WTC11 (cell line): ENCODE measurements around the gene DPP10. TPM values are rescaled to one million over a fixed set of nuclear protein-coding genes. Genes with fewer than 3 reads are reported as not detected.

Experiments
- ATAC-seq: fragments of 200-7000 bp; cut with Tn5 transposase; 2 replicates; pipeline ENCODE4 v1.10.0; 2021; ENCODE audit warnings: mild to moderate bottlenecking, moderate library complexity
- CTCF ChIA-PET: fragments of 300-600 bp; sonication (Branson Sonifier 250); formaldehyde crosslinking; loops from one replicate; lab custom pipeline; 2021; ENCODE audit warnings: antibody characterized with exemption; lab: Charles Lee
- POLR2A ChIA-PET: fragments of 350-600 bp; sonication (Branson Sonifier 250); formaldehyde crosslinking; loops from one replicate; lab custom pipeline; 2021; ENCODE audit warnings: antibody characterized with exemption; lab: Charles Lee
- DNase-seq: peaks from one replicate; pipeline ENCODE4 v3.0.0; 2021; ENCODE audit warnings: low spot score
- H3K27ac Mint-ChIP-seq: 2 replicates; pipeline ENCODE4 v1.8.0; 2021; ENCODE audit warnings: mixed read lengths
- H3K27me3 Mint-ChIP-seq: 2 replicates; pipeline ENCODE4 v1.8.0; 2021; ENCODE audit warnings: low read depth, mild to moderate bottlenecking, moderate library complexity, mixed read lengths
- H3K36me3 Mint-ChIP-seq: 2 replicates; pipeline ENCODE4 v1.8.0; 2021; ENCODE audit warnings: mixed read lengths
- H3K4me1 Mint-ChIP-seq: 2 replicates; pipeline ENCODE4 v1.8.0; 2022; ENCODE audit warnings: mixed read lengths
- H3K4me3 Mint-ChIP-seq: 2 replicates; pipeline ENCODE4 v1.8.0; 2021; ENCODE audit warnings: mild to moderate bottlenecking, moderate library complexity, mixed read lengths
- H3K9me3 Mint-ChIP-seq: 2 replicates; pipeline ENCODE4 v1.8.0; 2021; ENCODE audit warnings: mixed read lengths
- CREM ChIP-seq: sonication (generic); formaldehyde crosslinking; IDR thresholded peaks from 2 replicates; pipeline ENCODE4 v1.8.1; 2022; ENCODE audit warnings: mild to moderate bottlenecking, missing genetic modification reagents, moderate library complexity
- ETV6 ChIP-seq: sonication (generic); formaldehyde crosslinking; IDR thresholded peaks from 2 replicates; pipeline ENCODE4 v1.8.1; 2022; ENCODE audit warnings: mild to moderate bottlenecking, missing genetic modification reagents
- FOXP1 ChIP-seq: sonication (generic); formaldehyde crosslinking; IDR thresholded peaks from 2 replicates; pipeline ENCODE4 v1.8.0; 2022; ENCODE audit warnings: missing genetic modification reagents, mild to moderate bottlenecking, moderate library complexity, borderline replicate concordance
- HMGA2 ChIP-seq: fragments of 250-450 bp; sonication (Bioruptor Pico); IDR thresholded peaks from 2 replicates; pipeline ENCODE4 v1.4.0; 2021; ENCODE audit warnings: mild to moderate bottlenecking, moderate library complexity
- JUN ChIP-seq: sonication (generic); formaldehyde crosslinking; IDR thresholded peaks from 2 replicates; pipeline ENCODE4 v1.8.0; 2023; ENCODE audit warnings: mild to moderate bottlenecking, missing genetic modification reagents
- MXD4 ChIP-seq: fragments of 250-450 bp; sonication (Bioruptor Pico); IDR thresholded peaks from 2 replicates; pipeline ENCODE4 v1.8.0; 2021; ENCODE audit warnings: mild to moderate bottlenecking, moderate library complexity, borderline replicate concordance
- TEAD1 ChIP-seq: sonication (generic); formaldehyde crosslinking; IDR thresholded peaks from 2 replicates; pipeline ENCODE4 v1.8.0; 2022; ENCODE audit warnings: mild to moderate bottlenecking, missing genetic modification reagents
- TEAD4 ChIP-seq: sonication (generic); formaldehyde crosslinking; IDR thresholded peaks from 2 replicates; pipeline ENCODE4 v1.8.0; 2022; ENCODE audit warnings: mild to moderate bottlenecking, missing genetic modification reagents
- TP53 ChIP-seq: sonication (generic); formaldehyde crosslinking; IDR thresholded peaks from 2 replicates; pipeline ENCODE4 v1.8.1; 2023; ENCODE audit warnings: mild to moderate bottlenecking, missing genetic modification reagents
- ZNF138 ChIP-seq: sonication (generic); formaldehyde crosslinking; conservative IDR thresholded peaks from 2 replicates; pipeline ENCODE4 v1.8.1; 2022; ENCODE audit warnings: mild to moderate bottlenecking, moderate library complexity, missing genetic modification reagents
- ZNF219 ChIP-seq: sonication (generic); formaldehyde crosslinking; IDR thresholded peaks from 2 replicates; pipeline ENCODE4 v1.8.0; 2023; ENCODE audit warnings: missing genetic modification reagents, mild to moderate bottlenecking, borderline replicate concordance
- ZNF232 ChIP-seq: sonication (generic); formaldehyde crosslinking; IDR thresholded peaks from 2 replicates; pipeline ENCODE4 v1.8.0; 2022; ENCODE audit warnings: mild to moderate bottlenecking, missing genetic modification reagents
- ZNF263 ChIP-seq: sonication (generic); formaldehyde crosslinking; IDR thresholded peaks from 2 replicates; pipeline ENCODE4 v1.8.1; 2022; ENCODE audit warnings: low read depth, mild to moderate bottlenecking, moderate library complexity, missing genetic modification reagents
- ZNF423 ChIP-seq: fragments of 250-450 bp; sonication (Bioruptor Pico); IDR thresholded peaks from 2 replicates; pipeline ENCODE4 v2.1.2; 2022; ENCODE audit warnings: mild to moderate bottlenecking, moderate library complexity
- ZNF671 ChIP-seq: fragments of 250-450 bp; sonication (Bioruptor Pico); IDR thresholded peaks from 2 replicates; pipeline ENCODE4 v1.8.0; 2021; ENCODE audit warnings: mild to moderate bottlenecking
- total RNA-seq: library from RNA; stranded (reverse); gene quantifications from 3 replicates; pipeline ENCODE4 v1.2.3, GENCODE V29; 2021
- TF ChIP-seq, protein P1 (sequence below): sonication (generic); formaldehyde crosslinking; IDR thresholded peaks from 2 replicates; pipeline ENCODE4 v1.8.1; 2023; ENCODE audit warnings: mild to moderate bottlenecking, missing genetic modification reagents
- TF ChIP-seq, protein P2 (sequence below): fragments of 250-450 bp; sonication (Bioruptor Pico); IDR thresholded peaks from 2 replicates; pipeline ENCODE4 v2.1.2; 2022; ENCODE audit warnings: mild to moderate bottlenecking, moderate library complexity
- TF ChIP-seq, protein P3 (sequence below): sonication (generic); formaldehyde crosslinking; IDR thresholded peaks from 2 replicates; pipeline ENCODE4 v1.8.0; 2023; ENCODE audit warnings: missing genetic modification reagents
- TF ChIP-seq, protein P4 (sequence below): sonication (generic); formaldehyde crosslinking; IDR thresholded peaks from 2 replicates; pipeline ENCODE4 v1.8.0; 2022; ENCODE audit warnings: missing genetic modification reagents
- TF ChIP-seq, protein P5 (sequence below): sonication (generic); formaldehyde crosslinking; IDR thresholded peaks from 2 replicates; pipeline ENCODE4 v1.8.1; 2022; ENCODE audit warnings: mild to moderate bottlenecking, moderate library complexity, missing genetic modification reagents
- TF ChIP-seq, protein P6 (sequence below): sonication (generic); formaldehyde crosslinking; IDR thresholded peaks from 2 replicates; pipeline ENCODE4 v1.8.1; 2023; ENCODE audit warnings: mild to moderate bottlenecking, missing genetic modification reagents, moderate library complexity
- TF ChIP-seq, protein P7 (sequence below): fragments of 250-450 bp; sonication (Bioruptor Pico); IDR thresholded peaks from 2 replicates; pipeline ENCODE4 v1.9.0; 2021; ENCODE audit warnings: moderate library complexity, mild to moderate bottlenecking, inconsistent platforms, borderline replicate concordance

Gene DPP10
- total RNA-seq, 1 experiment from 2014 or later = 4.0 TPM

DNA sequence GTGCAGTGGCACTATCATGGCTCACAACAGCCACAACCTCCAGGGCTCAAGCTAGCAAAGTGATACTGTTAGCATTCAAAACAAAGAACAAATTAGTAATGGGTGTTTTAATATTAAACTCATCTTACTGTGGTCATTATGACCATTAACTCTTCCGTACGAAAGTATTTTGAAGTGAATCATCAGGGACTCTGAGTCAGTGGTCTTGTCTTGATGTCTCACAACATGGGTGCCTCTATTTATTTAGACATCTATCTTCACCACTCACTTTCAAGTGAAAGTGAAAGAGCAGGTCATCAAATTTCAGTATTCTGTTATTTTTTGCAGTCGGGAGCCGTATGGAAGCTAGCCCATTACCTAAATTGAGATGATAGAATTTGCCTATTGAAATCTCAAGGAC, 1118.2 kb downstream of the DPP10 start (continued):
- TF ChIP-seq, protein P1, sequence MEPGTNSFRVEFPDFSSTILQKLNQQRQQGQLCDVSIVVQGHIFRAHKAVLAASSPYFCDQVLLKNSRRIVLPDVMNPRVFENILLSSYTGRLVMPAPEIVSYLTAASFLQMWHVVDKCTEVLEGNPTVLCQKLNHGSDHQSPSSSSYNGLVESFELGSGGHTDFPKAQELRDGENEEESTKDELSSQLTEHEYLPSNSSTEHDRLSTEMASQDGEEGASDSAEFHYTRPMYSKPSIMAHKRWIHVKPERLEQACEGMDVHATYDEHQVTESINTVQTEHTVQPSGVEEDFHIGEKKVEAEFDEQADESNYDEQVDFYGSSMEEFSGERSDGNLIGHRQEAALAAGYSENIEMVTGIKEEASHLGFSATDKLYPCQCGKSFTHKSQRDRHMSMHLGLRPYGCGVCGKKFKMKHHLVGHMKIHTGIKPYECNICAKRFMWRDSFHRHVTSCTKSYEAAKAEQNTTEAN (CRISPR knock-in tag) = no peak
- TF ChIP-seq, protein P2, sequence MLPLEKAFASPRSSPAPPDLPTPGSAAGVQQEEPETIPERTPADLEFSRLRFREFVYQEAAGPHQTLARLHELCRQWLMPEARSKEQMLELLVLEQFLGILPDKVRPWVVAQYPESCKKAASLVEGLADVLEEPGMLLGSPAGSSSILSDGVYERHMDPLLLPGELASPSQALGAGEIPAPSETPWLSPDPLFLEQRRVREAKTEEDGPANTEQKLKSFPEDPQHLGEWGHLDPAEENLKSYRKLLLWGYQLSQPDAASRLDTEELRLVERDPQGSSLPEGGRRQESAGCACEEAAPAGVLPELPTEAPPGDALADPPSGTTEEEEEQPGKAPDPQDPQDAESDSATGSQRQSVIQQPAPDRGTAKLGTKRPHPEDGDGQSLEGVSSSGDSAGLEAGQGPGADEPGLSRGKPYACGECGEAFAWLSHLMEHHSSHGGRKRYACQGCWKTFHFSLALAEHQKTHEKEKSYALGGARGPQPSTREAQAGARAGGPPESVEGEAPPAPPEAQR = no peak
- TF ChIP-seq ZNF219 (CRISPR knock-in tag) (no peak), ZNF671 (CRISPR knock-in tag) (no peak), HMGA2 (CRISPR knock-in tag) (no peak), ZNF138 (CRISPR knock-in tag) (no peak)
- TF ChIP-seq, protein P3, sequence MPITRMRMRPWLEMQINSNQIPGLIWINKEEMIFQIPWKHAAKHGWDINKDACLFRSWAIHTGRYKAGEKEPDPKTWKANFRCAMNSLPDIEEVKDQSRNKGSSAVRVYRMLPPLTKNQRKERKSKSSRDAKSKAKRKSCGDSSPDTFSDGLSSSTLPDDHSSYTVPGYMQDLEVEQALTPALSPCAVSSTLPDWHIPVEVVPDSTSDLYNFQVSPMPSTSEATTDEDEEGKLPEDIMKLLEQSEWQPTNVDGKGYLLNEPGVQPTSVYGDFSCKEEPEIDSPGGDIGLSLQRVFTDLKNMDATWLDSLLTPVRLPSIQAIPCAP (CRISPR knock-in tag) = no peak
- TF ChIP-seq, protein P4, sequence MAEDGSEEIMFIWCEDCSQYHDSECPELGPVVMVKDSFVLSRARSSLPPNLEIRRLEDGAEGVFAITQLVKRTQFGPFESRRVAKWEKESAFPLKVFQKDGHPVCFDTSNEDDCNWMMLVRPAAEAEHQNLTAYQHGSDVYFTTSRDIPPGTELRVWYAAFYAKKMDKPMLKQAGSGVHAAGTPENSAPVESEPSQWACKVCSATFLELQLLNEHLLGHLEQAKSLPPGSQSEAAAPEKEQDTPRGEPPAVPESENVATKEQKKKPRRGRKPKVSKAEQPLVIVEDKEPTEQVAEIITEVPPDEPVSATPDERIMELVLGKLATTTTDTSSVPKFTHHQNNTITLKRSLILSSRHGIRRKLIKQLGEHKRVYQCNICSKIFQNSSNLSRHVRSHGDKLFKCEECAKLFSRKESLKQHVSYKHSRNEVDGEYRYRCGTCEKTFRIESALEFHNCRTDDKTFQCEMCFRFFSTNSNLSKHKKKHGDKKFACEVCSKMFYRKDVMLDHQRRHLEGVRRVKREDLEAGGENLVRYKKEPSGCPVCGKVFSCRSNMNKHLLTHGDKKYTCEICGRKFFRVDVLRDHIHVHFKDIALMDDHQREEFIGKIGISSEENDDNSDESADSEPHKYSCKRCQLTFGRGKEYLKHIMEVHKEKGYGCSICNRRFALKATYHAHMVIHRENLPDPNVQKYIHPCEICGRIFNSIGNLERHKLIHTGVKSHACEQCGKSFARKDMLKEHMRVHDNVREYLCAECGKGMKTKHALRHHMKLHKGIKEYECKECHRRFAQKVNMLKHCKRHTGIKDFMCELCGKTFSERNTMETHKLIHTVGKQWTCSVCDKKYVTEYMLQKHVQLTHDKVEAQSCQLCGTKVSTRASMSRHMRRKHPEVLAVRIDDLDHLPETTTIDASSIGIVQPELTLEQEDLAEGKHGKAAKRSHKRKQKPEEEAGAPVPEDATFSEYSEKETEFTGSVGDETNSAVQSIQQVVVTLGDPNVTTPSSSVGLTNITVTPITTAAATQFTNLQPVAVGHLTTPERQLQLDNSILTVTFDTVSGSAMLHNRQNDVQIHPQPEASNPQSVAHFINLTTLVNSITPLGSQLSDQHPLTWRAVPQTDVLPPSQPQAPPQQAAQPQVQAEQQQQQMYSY (CRISPR knock-in tag) = no peak

DNA sequence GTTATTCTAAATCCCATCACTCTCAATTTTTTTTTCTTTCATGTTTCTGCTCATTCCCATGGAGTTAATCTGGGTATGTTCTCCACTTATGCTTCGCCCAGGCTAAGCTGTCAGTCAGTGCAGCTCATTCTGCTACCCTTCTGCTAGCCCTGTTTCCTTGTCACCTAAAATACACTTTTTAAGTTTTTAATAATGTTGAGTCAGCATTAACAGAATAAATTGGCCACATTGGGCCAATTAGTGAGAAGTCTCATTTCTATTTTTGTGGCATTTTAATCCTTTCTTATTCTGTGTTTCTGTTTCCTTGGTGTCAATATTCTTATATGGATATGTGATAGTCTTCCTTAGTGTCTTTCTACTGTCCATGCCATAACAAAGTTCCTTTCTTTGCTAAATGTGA, 1126.2 kb downstream of the DPP10 start:
- no peak for TF ChIP-seq ZNF232 (CRISPR knock-in tag)
- TF ChIP-seq, protein P5, sequence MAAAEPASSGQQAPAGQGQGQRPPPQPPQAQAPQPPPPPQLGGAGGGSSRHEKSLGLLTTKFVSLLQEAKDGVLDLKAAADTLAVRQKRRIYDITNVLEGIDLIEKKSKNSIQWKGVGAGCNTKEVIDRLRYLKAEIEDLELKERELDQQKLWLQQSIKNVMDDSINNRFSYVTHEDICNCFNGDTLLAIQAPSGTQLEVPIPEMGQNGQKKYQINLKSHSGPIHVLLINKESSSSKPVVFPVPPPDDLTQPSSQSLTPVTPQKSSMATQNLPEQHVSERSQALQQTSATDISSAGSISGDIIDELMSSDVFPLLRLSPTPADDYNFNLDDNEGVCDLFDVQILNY (CRISPR knock-in tag) = no peak
- TF ChIP-seq ZNF423 (CRISPR knock-in tag) = no peak
- TF ChIP-seq MXD4 (CRISPR knock-in tag) = no peak
- no peak for TF ChIP-seq ZNF263 (CRISPR knock-in tag)
- TF ChIP-seq, protein P6, sequence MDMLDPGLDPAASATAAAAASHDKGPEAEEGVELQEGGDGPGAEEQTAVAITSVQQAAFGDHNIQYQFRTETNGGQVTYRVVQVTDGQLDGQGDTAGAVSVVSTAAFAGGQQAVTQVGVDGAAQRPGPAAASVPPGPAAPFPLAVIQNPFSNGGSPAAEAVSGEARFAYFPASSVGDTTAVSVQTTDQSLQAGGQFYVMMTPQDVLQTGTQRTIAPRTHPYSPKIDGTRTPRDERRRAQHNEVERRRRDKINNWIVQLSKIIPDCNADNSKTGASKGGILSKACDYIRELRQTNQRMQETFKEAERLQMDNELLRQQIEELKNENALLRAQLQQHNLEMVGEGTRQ (CRISPR knock-in tag) = no peak
- no peak for TF ChIP-seq CREM
- no peak for TF ChIP-seq ETV6 (CRISPR knock-in tag)
- no peak for TF ChIP-seq JUN (CRISPR knock-in tag)
- TF ChIP-seq TP53 (CRISPR knock-in tag) = no peak
- TF ChIP-seq, protein P1 (CRISPR knock-in tag) = no peak
- TF ChIP-seq, protein P7, sequence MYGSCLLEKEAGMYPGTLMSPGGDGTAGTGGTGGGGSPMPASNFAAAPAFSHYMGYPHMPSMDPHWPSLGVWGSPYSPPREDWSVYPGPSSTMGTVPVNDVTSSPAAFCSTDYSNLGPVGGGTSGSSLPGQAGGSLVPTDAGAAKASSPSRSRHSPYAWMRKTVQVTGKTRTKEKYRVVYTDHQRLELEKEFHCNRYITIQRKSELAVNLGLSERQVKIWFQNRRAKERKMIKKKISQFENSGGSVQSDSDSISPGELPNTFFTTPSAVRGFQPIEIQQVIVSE = no peak
- no peak for TF ChIP-seq TEAD1 (CRISPR knock-in tag)
- no peak for TF ChIP-seq FOXP1 (CRISPR knock-in tag)
- TF ChIP-seq TEAD4 = no peak
- ATAC-seq (no peak), DNase-seq (no peak)
- CTCF ChIA-PET = no interaction called here
- no peak overlapping the region for H3K4me3 Mint-ChIP-seq
- H3K27me3 Mint-ChIP-seq = no peaks in the 10 kb centered on the region
- POLR2A ChIA-PET = no interaction called here
- 0 out of 2 replicates have a peak overlapping the region, but pooled peaks have one; percentile 66 for H3K27ac Mint-ChIP-seq
- peaks cover 3% of the 10 kb centered on the region for H3K36me3 Mint-ChIP-seq
- H3K9me3 Mint-ChIP-seq = peaks cover 3% of the 10 kb centered on the region
- no peaks in the 10 kb centered on the region for H3K4me1 Mint-ChIP-seq
